Lower lobe of right lung (tissue), 2 donors: Measurements from ENCODE around the gene HIPK2. TPM values are rescaled to one million over a fixed set of nuclear protein-coding genes. Genes with fewer than 3 reads are reported as not detected.
"Not testable (repeated sequence)": the region's sequence is repeated elsewhere in the genome, so short reads cannot be mapped to it uniquely, and the experiment has no call there.

Experiments used
- ATAC-seq, 2 donors: fragments of 200-7000 bp; cut with Tn5 transposase; one replicate each; pipeline ENCODE4 v1.9.1; 2020 to 2022; ENCODE audit warnings: mild to moderate bottlenecking in 2 of 2, moderate library complexity in 2 of 2
- DNase-seq: peaks from one replicate; pipeline ENCODE4 v3.0.0-alpha.2; 2020
- H3K27ac ChIP-seq: fragments of 200-600 bp; one replicate; pipeline ENCODE4 v1.8.0; 2022
- H3K27me3 ChIP-seq: fragments of 200-600 bp; one replicate; pipeline ENCODE4 v1.8.0; 2022; ENCODE audit warnings: low read depth
- H3K36me3 ChIP-seq: fragments of 200-600 bp; one replicate; pipeline ENCODE4 v1.8.0; 2022; ENCODE audit warnings: mild to moderate bottlenecking
- H3K4me1 ChIP-seq: fragments of 200-600 bp; one replicate; pipeline ENCODE4 v1.8.0; 2022
- H3K4me3 ChIP-seq: fragments of 200-600 bp; one replicate; pipeline ENCODE4 v1.8.0; 2022; ENCODE audit warnings: mild to moderate bottlenecking
- H3K9me3 ChIP-seq: fragments of 200-600 bp; one replicate; pipeline ENCODE4 v1.8.0; 2022
- intact Hi-C: fragments of 100-400 bp; cut with DNase I; formaldehyde crosslinking; loops from one replicate; pipeline ENCODE4 v1.11.0; 2022
- total RNA-seq: library from RNA; stranded (reverse); fragmentation: NEBNext Ultra II Directional; extraction: Animal tissue kit (Norgen Biotek cat#: 25700); gene quantifications from one replicate; pipeline ENCODE4 v1.2.1, GENCODE V29; 2021
- TF ChIP-seq, protein P1 (sequence below): fragments of 200-600 bp; IDR thresholded peaks from one replicate; pipeline ENCODE4 v1.8.0; 2022; ENCODE audit warnings: antibody characterized with exemption, mild to moderate bottlenecking
- donor health status: DM: no; HTN: yes; CAD: no; lungs with severe emphysema.

The HIPK2 gene
- total RNA-seq, 1 donor from 2014 or later, result 81.0 TPM

GRCh38 chr7:139557857-139558581, 219.8 kb downstream of the HIPK2 start:
- no peaks in the 10 kb centered on the region for H3K9me3 ChIP-seq
- ATAC-seq (no peak), DNase-seq (no peak)
- TF ChIP-seq, protein P1, sequence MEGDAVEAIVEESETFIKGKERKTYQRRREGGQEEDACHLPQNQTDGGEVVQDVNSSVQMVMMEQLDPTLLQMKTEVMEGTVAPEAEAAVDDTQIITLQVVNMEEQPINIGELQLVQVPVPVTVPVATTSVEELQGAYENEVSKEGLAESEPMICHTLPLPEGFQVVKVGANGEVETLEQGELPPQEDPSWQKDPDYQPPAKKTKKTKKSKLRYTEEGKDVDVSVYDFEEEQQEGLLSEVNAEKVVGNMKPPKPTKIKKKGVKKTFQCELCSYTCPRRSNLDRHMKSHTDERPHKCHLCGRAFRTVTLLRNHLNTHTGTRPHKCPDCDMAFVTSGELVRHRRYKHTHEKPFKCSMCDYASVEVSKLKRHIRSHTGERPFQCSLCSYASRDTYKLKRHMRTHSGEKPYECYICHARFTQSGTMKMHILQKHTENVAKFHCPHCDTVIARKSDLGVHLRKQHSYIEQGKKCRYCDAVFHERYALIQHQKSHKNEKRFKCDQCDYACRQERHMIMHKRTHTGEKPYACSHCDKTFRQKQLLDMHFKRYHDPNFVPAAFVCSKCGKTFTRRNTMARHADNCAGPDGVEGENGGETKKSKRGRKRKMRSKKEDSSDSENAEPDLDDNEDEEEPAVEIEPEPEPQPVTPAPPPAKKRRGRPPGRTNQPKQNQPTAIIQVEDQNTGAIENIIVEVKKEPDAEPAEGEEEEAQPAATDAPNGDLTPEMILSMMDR, result no peak
- H3K36me3 ChIP-seq, result no peaks in the 10 kb centered on the region
- no peaks in the 10 kb centered on the region for H3K27me3 ChIP-seq
- no peak overlapping the region for H3K27ac ChIP-seq
- no peaks in the 10 kb centered on the region for H3K4me1 ChIP-seq
- intact Hi-C loops, result no loop called here
- H3K4me3 ChIP-seq, result no peak overlapping the region

GRCh38 chr7:139553991-139554700, 223.7 kb downstream of the HIPK2 start:
- H3K36me3 ChIP-seq, H3K4me3 ChIP-seq, H3K27me3 ChIP-seq, H3K4me1 ChIP-seq, H3K9me3 ChIP-seq, intact Hi-C loops, H3K27ac ChIP-seq, DNase-seq, ATAC-seq: not testable (repeated sequence)

DNA sequence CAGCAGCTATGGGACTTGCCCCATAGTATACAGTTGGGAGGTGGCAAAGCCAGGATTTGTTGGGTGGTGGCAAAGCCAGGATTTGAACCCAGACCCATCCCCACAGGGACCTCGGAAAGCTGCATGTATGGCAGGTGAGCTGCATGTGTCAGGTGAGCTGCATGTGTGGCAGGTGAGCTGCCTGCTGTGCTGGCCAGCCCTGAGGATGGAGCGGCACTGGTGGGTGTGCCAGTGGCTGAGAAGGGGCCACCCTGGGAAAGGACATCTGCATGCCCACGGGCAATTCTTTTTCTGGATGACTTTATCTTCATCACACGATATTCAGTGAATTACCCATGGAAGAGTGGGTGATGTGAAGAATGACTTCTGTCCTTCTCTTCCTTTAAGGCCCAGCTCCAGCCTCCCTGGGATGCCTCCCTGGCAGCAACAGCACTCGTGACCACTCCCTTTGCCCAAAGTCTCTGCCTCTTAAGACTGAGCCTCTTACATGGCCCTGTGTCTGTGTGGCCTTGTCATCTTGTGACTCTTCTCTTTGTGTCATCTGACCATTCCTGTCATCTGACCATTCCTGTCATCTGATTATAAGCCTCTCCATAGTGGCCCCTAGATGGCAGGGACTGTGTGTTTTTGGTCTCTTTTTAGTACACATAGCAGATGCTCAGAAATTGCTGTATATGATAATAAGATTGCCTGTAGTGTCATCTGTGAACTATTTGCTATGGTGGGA, 229.3 kb downstream of the HIPK2 start:
- Histone ChIP-seq H3K27ac (no peak overlapping the region), H3K9me3 (no peaks in the 10 kb centered on the region), H3K4me3 (no peak overlapping the region), H3K4me1 (no peaks in the 10 kb centered on the region), H3K36me3 (no peaks in the 10 kb centered on the region), H3K27me3 (no peaks in the 10 kb centered on the region)
- no peak for ATAC-seq
- DNase-seq, result no peak
- intact Hi-C loops, result no loop called here
- TF ChIP-seq, protein P1, result no peak

- Histone ChIP-seq H3K9me3 (no peaks in the 10 kb centered on the region), H3K27ac (no peak overlapping the region), H3K36me3 (no peaks in the 10 kb centered on the region), H3K27me3 (no peaks in the 10 kb centered on the region), H3K4me1 (no peaks in the 10 kb centered on the region), H3K4me3 (no peak overlapping the region)
- TF ChIP-seq, protein P1, result no peak
- intact Hi-C loops, result no loop called here
- no peak for ATAC-seq
- DNase-seq, result no peak
These were observed 233.2 kb downstream of the HIPK2 start for GRCh38 chr7:139544645-139545044.

DNA sequence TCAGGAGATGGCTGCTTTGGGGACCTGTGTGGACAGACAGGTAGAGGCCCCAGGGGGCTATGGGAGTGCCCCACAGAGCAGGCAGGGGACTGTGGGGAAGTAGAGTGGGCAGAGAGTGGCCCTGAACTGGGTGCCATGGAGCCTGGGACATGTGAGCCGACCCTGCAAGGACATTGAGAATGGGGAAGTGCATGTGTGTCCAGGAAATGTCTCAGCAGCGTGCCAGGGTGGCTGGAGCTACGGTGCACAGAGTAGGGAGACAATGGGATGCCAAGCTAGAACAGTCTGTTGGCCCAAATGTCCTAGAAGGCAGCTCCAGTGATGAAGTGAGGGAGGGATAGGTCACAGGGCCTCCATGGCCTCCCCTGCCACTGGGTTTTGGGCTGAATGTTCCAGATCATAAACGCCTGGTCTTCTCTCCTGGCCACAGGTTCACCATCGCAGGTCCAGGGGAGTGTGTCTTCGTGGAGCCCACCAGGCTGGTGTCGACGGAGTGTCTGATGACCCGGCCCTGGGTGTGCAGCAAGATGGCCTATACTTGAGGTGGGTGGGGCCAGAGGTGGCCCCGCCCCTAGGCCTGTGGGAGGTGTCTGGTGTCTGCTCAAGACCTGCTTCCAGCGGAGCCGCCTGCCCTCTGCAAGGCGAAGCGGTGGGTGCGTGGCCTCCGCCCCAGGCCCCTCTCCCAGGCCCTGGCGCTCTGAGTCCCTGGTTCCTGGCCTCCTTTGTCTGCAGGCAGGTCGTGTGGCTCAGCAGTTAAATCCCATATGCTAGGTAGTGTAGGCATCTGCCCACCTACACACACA, 233.8 kb downstream of the HIPK2 start:
- ATAC-seq (peak; percentile 17 to 37), DNase-seq (no peak)
- TF ChIP-seq, protein P1, result no peak
- Histone ChIP-seq H3K4me3 (no peak overlapping the region), H3K9me3 (no peaks in the 10 kb centered on the region), H3K4me1 (no peaks in the 10 kb centered on the region), H3K36me3 (no peaks in the 10 kb centered on the region), H3K27ac (no peak overlapping the region), H3K27me3 (no peaks in the 10 kb centered on the region)
- intact Hi-C loops, result no loop called here
